ACC112 (cell line): ENCODE data around the gene ZFAND5.

Source experiments
- H2AFZ ChIP-seq: fragments of 200-600 bp; sonication (generic); one replicate; pipeline ENCODE4 v1.6.0; 2017; ENCODE audit warnings: antibody characterized with exemption, low read length; ENCODE audit not compliant: unreplicated experiment
- H3K27ac ChIP-seq: fragments of 200-600 bp; sonication (generic); 2 replicates; pipeline ENCODE4 v1.5.1; 2014; ENCODE audit warnings: low read depth, mild to moderate bottlenecking, antibody characterized with exemption, low read length, moderate library complexity
- H3K27me3 ChIP-seq: fragments of 200-600 bp; sonication (generic); 2 replicates; pipeline ENCODE4 v1.6.1; 2014; ENCODE audit warnings: mild to moderate bottlenecking, antibody characterized with exemption, low read length, moderate library complexity, mixed read lengths; ENCODE audit not compliant: insufficient read depth
- H3K36me3 ChIP-seq: fragments of 200-600 bp; sonication (generic); 2 replicates; pipeline ENCODE4 v1.6.1; 2016; ENCODE audit warnings: mild to moderate bottlenecking, antibody characterized with exemption, low read length, moderate library complexity, mixed read lengths; ENCODE audit not compliant: insufficient read depth
- H3K4me1 ChIP-seq: fragments of 200-600 bp; sonication (generic); one replicate; pipeline ENCODE4 v1.6.1; 2016; ENCODE audit warnings: low read length, mixed read lengths; ENCODE audit not compliant: insufficient read depth, unreplicated experiment, control insufficient read depth
- H3K4me3 ChIP-seq: fragments of 200-600 bp; sonication (generic); 2 replicates; pipeline ENCODE4 v1.5.1; 2014; ENCODE audit warnings: mild to moderate bottlenecking, low read depth, low read length
- H3K79me2 ChIP-seq: fragments of 200-600 bp; sonication (generic); one replicate; pipeline ENCODE4 v1.6.0; 2016; ENCODE audit warnings: low read length; ENCODE audit not compliant: control insufficient read depth, unreplicated experiment, insufficient read depth

ZFAND5 gene

DNA sequence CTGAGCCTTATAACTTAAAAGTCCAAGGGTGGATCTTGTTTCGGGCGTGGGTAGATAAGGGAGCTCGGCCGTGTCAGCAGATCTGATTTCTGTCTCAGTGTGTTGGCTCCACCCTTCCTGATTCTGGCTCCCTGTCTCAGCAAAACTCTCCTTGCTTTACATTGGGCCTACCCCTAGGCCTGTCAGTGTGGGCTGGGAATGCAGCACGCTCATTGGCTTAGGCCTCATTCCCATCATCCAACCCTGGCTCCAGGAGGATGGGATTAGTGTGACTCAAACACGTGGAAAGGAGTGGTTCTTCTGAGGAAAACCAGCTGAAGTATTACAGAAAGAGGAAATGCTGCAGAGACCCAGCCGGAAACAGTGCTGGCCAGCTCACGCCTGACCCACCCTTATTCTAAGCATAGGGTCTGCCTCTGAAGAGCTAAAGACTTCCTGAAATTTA lies 59.9 kb downstream of the ZFAND5 start:
- no peak overlapping the region for H2AFZ ChIP-seq
- no peak overlapping the region for H3K27ac ChIP-seq
- no peaks in the 10 kb centered on the region for H3K79me2 ChIP-seq
- no peaks in the 10 kb centered on the region for H3K36me3 ChIP-seq
- no peaks in the 10 kb centered on the region for H3K4me1 ChIP-seq
- H3K4me3 ChIP-seq: no peak overlapping the region
- H3K27me3 ChIP-seq: no peaks in the 10 kb centered on the region

GRCh38 chr9:72304538-72304937 lies 60.5 kb downstream of the ZFAND5 start:
- no peaks in the 10 kb centered on the region for H3K4me1 ChIP-seq
- no peak overlapping the region for H3K27ac ChIP-seq
- H3K27me3 ChIP-seq: no peaks in the 10 kb centered on the region
- H2AFZ ChIP-seq: no peak overlapping the region
- H3K4me3 ChIP-seq: no peak overlapping the region
- no peaks in the 10 kb centered on the region for H3K79me2 ChIP-seq
- H3K36me3 ChIP-seq: no peaks in the 10 kb centered on the region
